Measurements from ENCODE around the gene ADAMTS9.

The ADAMTS9 gene

DNA sequence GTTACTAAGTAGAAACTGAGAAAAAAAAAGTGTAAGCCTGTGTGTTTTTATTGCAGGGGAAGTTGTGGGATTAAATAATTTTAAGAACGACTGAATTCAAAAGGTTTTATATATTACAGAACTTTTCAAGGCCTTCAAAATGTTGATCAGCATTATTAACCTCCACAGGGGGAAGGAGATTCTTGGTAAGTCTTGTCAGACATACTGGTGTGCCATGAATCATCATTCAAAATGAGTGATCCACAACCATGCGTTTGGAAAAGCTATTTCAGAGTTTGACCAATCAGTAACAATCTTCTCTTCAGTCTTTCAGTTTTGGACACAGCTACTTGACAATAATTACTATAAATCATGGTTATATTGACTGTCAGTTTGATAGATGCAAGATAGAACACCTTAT is 70.2 kb downstream of the ADAMTS9 start:
- DNase-seq (ENCODE audit: low read depth), result no peak

DNA sequence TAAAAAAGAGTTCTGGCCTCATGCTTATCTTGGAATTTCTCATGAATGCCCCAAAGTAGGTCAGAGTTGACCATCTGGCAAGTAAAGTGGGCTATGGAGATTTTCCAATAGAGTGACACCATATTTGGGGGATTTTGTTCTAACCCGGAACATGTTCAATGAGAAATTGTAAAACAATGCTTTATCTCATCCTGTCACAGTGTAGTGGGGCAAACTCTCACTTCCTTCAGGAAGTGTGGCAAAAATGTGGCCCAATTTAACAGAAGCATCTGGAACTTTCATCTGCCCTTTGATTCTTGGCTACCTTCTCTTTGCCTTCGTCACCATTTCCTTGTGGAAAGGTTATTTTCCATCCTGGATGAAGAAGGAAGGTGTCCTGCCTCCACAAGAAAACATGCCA is 70.8 kb downstream of the ADAMTS9 start:
- no peak for DNase-seq (ENCODE audit: low read depth)

DNA sequence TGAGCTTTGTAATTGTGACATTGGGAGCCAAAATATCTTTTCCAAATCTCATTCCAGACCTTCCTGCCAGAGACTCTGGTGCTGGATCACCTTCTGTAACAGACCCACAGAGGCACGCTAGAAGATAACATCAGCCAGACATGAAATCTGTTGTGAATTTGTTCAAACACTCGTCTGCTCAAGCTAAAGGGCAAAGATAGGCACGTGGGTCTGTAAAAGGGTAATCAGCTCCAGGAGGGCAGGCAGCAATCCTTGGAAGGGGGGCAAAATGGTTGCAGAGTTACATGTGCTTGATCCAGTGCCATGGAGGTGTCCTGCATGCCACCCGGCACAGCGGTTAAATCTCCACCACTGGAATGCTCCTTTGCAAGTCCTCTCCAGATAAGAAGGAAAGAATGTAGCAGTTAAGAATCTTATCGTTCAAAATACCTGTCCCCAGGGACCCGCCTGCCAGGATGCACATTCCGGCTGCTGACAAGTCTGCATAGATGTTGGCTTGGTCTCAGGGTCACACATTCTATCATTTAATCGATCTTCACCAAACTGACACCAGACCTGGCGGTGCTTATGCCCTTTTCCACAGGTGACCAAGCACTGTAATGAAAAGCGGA is 74.8 kb downstream of the ADAMTS9 start:
- no peak for DNase-seq (ENCODE audit: low read depth)

DNA sequence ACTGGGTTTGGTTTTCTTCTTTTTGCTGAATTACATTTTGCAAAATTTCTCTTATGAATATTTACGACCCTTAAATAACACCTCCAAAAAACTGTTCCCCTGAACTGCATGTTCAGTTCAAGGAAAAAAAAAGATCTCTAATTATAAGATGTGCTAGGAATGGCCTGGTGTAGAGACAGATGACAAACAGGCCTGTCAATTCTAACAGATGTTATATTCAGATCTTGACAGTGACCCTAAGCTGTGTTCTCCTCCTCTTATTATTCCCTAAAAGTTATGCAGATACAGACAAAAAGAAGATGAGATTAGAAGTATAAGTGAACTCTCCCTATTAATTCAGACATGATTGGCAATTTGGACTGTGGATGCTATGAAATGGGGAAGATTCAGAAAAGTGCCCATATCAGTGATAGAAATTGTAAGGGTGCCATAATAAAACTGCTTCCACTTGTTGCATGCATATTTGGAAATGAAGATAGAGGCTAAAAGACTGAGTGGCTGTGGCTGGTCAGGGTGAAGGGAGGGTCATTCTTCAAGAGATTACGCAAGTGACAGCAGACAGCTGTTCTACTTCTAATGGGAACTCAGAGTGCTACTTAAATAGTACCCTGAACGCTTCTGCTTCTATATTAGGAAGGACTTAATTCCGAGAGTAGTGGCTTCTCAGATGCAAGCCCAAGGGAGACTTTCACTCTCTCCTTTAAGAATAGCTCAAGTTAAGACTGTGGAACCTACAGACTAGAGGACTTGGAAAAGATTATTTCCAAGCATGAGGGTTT is 75.5 kb downstream of the ADAMTS9 start:
- no peak for DNase-seq (ENCODE audit: low read depth)

DNA sequence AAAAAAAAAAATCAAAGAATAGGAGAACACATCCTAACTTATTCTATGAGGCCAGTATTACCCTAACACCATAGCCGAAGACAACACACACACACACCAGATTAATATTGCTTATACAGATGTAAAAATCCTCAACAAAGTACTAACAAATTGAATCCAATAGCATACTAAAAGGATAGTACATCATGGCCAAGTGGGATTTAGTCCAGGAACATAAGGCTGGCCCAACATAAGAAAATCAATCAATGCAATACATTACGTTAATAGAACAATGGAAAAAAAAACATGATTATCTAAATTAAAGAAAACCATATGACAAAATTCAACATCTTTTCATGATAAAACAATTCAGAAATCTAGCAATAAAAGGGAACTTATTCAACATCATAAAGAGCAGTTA is 79.1 kb downstream of the ADAMTS9 start:
- DNase-seq (ENCODE audit: low read depth), result no peak

DNA sequence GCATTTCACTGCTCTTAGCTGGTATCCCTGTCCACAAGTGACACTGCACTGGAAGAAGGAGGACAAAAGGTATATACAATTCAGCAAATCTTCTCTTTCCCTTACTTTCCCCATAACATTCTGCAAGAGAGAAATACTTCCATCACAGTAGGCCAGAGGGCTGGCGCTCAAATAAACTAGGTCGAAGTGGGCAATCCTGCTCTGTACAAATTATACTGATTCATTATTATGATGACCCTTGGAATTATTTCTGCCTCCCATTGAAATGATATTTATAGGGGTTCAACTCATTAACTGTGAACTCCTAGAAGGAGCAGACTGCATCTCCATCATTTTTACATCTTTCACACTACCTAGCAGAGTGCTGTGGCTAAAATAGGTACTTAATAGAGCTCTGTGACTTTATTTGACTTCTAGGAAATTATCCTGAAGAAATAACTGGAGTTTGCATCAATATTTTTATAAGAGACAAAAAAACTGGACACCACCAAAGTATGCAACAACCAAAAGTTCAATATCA is 80.7 kb downstream of the ADAMTS9 start:
- no peak for DNase-seq (ENCODE audit: low read depth)

DNA sequence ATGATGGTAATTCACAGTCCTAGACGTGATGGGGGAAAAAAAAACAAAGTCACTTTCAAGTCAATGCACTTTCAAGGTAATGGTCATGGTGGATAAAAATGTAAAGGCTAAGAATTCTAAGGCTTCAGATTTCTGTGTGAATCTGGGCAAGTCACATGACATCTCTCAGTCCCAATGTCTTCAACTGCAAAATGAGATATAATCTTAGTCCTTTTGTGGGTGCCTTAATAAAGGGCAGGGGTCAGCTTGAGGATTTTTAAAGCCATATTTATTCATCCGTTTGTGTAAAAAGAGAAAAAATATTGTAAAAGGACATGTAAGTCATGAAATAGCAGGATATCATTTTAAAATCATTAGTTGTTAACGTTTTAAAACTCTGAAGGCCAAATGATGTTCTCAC is 83.5 kb downstream of the ADAMTS9 start:
- no peak for DNase-seq (ENCODE audit: low read depth)

DNA sequence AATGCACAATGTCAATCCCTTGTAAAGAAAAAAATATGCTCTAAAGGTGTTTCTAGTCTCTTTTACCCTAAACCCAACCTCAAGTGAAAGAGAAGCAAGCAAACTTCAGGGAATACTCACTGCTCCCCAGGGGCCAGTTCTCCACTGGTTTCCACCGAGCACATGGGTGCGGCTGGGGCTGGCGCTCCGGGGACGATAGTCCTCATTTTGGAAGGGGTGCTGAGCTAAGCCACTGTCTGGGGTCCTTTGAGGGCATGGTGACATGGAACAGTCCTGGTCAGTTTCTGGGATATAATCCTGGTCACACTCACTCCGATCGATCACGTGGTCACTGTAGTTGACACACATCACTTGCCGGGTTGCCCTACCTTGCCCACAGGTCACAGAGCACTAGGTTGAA is 86.0 kb downstream of the ADAMTS9 start:
- DNase-seq (ENCODE audit: low read depth), result no peak

DNA sequence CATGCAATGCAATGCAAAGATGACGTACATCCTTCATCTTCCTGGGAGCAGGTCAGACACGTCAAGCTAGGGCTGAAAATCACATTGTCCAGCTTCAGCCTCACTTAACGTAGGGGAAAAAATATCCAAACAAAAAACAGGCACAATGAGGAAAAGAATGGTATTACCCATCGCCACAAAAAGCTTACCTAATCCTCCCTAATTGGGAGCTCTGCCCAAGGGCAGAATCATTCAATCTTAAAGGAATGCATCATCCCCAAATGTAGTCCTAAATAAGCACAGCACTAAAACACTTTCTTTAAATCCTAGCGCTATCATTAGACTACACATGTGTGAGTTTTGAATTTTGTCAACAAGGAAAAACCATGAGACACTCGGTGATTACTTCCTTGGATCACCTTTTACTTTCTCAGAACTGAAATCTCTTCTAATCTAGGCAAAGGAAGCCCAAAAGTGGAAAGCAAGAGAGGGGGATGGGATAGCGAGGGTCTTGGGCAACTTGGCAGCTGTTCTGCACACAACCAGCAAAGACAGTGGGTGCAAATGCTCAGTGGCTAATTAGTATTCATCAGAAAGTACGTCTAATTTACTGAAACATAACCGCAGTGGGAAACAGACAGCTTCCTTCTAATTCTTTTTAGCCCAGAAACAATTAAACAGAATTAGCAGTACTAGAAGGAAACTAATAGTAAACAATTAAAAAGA is 87.4 kb downstream of the ADAMTS9 start:
- no peak for DNase-seq (ENCODE audit: low read depth)

DNA sequence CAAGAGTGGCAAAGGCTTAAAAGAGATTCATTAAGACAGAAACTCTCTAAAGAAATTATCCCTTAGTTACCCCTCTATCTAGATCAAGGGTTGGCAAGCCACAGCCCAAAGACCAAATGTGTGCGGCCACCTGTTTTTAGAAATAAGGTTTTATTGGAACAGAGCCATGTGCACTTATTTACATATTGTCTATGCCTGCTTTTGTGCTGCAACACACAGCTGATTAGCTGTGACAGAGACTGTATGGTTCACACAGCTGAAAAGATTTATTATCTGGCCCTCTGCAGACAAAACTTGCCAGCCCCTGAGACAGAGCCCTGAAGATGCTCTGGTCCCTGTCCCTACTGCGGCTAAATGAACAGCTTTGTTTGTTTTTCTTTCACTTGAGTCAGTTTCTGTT is 88.1 kb downstream of the ADAMTS9 start:
- no peak for DNase-seq (ENCODE audit: low read depth)

DNA sequence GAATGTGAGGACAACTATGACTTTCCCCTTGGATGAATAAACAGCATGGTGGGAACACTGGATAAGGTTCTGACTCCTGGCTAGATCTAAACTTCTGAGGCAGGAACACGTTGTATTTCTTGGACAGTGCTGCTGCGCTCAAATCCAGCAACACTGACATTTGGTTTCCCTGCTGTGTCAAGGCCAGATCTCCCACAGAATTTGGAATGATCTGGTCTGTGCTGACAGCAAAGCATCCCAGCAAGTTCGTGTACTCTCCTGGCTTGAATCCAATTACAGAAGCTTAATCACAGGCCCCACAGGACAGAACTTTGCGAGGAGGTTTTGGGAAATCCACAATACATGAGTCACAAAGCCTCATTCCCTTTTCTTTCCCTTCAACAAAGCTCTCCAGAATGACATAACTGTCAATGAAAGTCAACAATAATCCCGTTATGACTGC is 92.5 kb downstream of the ADAMTS9 start:
- peak; percentile 32 for DNase-seq (ENCODE audit: low read depth)

DNA sequence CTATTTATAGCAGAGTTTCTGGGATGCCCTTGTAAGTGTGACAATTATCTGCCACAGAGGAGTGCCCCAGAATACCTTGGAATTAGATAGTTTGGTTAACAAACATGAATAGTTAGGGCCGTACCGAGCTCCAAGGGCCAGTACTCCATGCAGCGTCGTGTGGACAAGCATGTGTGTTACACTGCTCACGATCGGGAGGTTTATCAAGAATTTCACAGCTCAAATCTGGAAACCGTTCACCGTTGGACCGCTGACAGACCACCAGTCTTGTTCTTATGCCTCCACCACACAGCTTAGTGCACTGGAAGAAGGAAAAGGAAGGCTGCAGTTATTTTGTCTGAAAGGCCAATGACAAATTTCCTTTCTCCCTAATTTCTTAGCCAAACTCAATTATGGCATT is 93.7 kb downstream of the ADAMTS9 start:
- no peak for DNase-seq (ENCODE audit: low read depth)

DNA sequence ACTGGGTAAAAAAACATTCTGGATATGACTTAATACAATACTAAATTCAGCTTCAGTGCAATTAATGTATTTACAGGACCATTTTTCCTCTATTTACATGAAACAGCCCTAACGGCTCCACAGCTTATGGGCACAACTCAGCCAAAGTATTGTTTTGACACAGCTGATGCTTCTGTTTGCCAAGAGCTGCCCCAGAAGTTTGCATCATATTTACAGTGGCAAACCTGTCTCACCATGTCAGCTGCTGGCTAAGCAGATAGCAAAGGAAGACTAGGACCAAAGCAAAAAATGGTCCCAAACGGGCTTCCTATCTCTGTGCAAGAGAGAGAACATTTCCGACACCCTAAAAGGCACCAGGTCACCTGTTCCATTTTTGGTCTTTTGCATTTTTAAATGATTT is 94.5 kb downstream of the ADAMTS9 start:
- no peak for DNase-seq (ENCODE audit: low read depth)

DNA sequence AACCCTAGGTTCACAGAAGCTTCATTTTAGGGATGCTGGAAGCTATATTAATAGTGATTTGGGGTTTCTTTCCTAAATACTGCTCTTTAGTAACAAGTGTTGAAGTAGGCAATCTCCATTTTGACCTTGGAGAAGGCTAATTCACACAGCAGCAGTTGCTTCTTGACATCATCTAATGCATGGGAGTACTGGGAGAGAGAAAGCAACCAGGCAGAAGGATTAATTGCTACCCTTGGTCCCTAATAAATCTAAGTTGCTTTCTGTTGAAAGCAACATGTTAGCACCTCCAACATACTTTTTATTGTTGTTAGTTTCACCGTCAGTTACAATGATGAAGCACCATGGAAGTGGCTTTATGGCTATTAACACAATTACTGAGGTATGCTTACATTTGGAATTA is 96.2 kb downstream of the ADAMTS9 start:
- DNase-seq (ENCODE audit: low read depth), result no peak

DNA sequence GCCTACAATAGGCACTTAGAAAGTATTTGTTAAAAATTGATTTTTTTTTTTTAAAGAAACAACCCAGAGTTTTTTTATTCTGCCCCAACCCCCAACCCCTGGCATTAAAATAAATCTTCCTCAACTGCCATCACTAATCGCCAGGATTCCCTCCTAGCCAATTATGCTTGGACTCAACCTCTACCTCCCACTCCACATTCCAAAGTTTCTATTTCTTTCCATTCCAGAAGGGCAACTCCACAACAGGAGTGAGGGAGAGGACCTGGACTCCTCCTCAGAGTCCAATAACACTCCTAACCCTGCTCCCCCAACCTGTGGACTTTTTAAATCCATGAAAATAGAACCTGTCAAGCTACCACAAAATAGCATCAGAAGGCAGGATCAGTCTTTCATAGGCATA is 99.4 kb downstream of the ADAMTS9 start:
- DNase-seq (ENCODE audit: low read depth), result no peak

DNA sequence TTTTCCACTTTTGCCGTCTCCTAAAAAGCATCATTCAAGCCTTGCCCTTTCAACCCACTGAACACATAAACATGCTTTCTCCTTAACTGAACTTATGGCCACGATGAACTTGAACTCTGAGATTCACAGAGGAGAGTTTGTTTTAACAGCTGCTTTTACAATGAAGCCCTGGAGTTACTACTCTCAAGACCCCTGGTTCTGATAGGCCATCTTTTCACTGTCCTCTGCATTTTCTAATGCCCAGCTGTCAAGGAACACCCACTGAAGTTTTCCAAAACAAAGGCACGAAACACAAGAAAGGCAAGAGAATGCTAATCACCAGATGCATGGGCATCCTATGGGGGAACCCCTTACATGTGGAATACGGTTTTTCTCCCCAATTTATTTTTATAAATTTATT is 100.8 kb downstream of the ADAMTS9 start:
- DNase-seq (ENCODE audit: low read depth), result no peak

DNA sequence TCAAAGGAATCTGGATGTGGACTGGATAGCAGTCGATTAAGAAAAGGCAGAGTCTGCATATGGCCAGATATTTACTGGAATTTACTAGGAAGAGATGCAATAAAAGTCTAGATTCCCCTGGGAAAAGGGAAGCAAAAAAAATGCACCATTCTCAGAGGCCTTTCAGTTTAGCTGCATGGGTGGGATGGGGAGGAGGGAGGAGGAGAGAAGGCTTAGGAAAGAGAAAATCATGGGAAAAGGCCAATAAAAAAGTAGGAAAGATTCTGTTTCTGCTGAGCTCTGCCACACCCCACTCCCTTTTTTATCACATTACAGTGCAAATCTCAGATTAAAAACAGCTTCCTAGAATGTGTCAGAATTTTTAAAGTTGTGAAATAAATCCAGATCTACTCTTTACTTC is 103.6 kb downstream of the ADAMTS9 start:
- no peak for DNase-seq (ENCODE audit: low read depth)

DNA sequence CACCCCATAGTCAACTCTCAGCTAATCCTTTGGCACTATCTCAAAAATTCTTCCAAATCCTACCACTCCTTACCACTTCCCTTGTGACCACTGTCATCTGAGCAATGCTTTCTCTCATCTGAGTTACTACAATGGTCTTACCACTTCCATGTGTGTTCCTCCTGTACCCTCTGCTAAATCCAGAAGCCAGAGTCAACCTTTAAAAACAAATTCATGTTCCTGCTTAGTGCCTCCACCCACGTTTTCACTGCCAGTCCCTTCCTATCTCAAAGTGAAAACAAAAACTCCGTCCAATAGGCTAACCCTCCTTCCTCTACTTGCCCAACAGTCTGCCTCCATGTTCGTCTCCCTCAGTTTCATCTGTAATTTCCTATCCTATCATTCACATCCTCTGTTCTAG is 109.0 kb downstream of the ADAMTS9 start:
- DNase-seq (ENCODE audit: low read depth), result no peak

DNA sequence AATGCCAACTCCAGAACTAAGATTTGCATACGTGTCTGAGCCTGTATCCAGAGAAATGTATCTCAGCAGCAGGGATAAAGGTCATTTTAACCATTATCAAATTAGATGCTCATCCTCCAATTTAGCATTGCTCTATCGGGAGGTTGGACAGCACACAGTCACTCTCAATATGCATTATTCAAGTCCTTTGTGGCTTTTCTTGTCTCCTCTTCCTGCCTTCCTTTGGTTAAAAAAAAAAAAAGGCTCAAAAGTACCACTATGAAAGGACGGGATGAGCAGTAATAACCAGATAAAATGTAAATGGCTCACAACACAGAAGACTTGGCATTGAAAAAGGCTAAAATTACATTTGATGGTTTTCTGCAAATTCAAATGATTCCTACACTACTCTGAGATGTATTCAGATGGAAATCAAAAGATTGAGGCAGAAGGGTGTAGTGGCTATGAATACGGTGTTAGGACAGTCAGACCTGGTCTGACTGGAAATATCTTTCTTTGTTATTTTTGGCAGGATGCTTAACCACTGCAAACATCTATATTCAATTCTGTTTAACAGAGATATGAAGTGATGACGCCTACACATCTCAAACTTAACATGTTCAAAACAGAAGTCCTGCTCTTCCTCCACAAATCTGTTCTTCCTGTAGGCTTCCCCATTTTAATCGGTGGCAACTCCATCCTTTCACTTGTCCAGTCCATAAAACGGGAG is 109.6 kb downstream of the ADAMTS9 start:
- DNase-seq (ENCODE audit: low read depth), result no peak

DNA sequence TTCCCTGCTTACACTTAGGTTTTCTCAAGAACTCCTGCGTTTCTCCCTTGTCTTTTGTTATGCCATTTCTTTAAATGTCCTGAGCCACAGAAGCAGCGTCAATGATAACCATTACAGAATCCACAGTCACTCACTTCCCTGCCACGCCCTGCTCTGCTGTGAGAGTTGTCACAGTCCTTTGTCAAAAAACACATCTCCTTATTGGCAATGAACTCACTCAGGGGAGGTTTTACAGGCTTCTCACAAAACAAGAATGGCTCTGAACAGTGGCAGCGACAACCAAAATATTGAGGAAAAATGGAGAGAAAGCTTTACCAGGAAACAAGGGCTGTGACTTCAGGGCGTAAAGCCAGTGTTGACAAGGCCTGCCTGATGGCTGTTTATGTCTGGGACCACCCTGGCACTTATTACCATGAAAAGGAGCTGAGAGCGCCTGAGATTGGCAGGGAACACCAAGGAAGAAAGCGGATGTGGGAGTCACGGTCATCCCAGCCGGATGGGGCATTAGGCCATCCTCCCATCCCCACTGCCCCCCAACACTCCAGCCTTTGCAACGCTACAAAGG is 111.5 kb downstream of the ADAMTS9 start:
- DNase-seq (ENCODE audit: low read depth), result no peak

DNA sequence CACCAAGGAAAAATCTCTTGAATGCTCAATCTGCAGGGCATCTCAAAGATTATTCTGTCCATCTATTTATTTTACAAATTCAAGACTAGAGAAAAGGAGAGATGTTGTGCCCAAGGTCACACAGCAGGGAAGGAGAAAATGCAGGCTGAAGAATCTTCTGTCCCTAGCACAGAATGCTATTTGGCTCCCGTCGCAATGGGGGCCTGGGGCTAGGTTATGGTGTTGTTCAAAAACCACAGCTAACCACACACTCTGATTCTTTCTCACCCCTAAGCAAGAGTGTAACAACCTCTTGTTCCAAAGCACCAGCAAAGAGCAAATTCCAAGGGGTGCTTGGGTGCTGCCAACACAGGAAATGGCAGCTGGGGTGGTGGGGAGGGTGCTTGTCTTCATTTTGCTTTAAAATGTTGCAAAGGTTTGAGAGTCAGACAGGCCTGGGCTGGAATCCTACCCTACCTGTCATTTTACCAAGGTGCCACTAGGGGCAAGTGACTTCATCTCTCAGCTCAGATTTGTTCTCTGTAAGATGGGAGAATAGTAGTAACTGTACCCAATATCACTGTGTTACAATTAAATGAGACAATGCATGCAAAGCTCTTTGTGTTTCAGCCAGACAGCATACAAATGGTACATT is 112.5 kb downstream of the ADAMTS9 start:
- DNase-seq (ENCODE audit: low read depth), result peak; percentile 14

DNA sequence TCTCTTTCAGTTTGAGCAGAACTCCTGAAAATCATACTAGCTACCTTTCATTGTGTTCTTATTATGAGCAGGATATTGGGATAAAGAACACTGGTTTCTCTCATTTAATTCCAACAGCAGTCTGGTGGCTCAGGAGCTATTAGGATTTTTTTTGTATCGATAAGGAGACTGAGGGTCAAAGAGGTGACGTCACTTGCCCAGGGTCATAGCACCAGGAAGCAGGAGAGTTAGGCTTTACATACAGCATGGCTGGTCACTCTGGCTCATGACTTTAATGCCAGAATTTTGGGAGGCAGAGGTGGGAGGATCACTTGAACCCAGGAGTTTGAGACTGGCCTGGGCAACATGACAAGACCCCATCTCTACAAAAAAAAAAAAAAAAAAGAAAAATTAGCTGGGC is 113.6 kb downstream of the ADAMTS9 start:
- DNase-seq (ENCODE audit: low read depth), result no peak
